ENCODE measurements around the gene MIA3. TPM values are rescaled to one million over a fixed set of nuclear protein-coding genes. Genes with fewer than 3 reads are reported as not detected.
"Not testable (repeated sequence)": the region's sequence is repeated elsewhere in the genome, so short reads cannot be mapped to it uniquely, and the experiment has no call there.

Gene MIA3
- total and polyA plus RNA-seq, 9 donors, result 41.8 to 60.8 (median 51.1) TPM

- no peaks in the 10 kb centered on the region for H3K27me3 ChIP-seq (ENCODE audit: control insufficient read depth, insufficient read depth, low read length)
- no peak overlapping the region for H3K27ac ChIP-seq (ENCODE audit: low read length)
- H3K9me3 ChIP-seq (replicated peaks; ENCODE audit: control insufficient read depth, low read depth, low read length), result no peaks in the 10 kb centered on the region
- H3K4me3 ChIP-seq (ENCODE audit: low read length), result no peak overlapping the region
- no peaks in the 10 kb centered on the region for H3K4me1 ChIP-seq (ENCODE audit: control insufficient read depth, insufficient read depth, low read length)
- DNase-seq, result no peak
- 100% methylated on average over 1 of the region's 2 CpGs for WGBS (ENCODE audit: insufficient coverage)
- peaks cover 40% of the 10 kb centered on the region for H3K36me3 ChIP-seq (ENCODE audit: control insufficient read depth, insufficient read depth, low read length)
Measured at GRCh38 chr1:222656391-222657155, 38.7 kb downstream of the MIA3 start.

GRCh38 chr1:222657899-222658298, 40.0 kb downstream of the MIA3 start:
- Histone ChIP-seq H3K36me3 (ENCODE audit: control insufficient read depth, insufficient read depth, low read length) (peaks cover 40% of the 10 kb centered on the region), H3K4me3 (ENCODE audit: low read length) (no peak overlapping the region), H3K27ac (ENCODE audit: low read length) (no peak overlapping the region), H3K27me3 (ENCODE audit: control insufficient read depth, insufficient read depth, low read length) (no peaks in the 10 kb centered on the region), H3K4me1 (ENCODE audit: control insufficient read depth, insufficient read depth, low read length) (no peaks in the 10 kb centered on the region), H3K9me3 (replicated peaks; ENCODE audit: control insufficient read depth, low read depth, low read length) (no peaks in the 10 kb centered on the region)
- no peak for DNase-seq
- no CpG with 5 or more reads among the region's 2 CpGs for WGBS (ENCODE audit: insufficient coverage)

GRCh38 chr1:222663431-222663934, 45.6 kb downstream of the MIA3 start:
- Histone ChIP-seq H3K27me3 (ENCODE audit: control insufficient read depth, insufficient read depth, low read length) (no peaks in the 10 kb centered on the region), H3K36me3 (ENCODE audit: control insufficient read depth, insufficient read depth, low read length) (peaks cover 40% of the 10 kb centered on the region), H3K4me1 (ENCODE audit: control insufficient read depth, insufficient read depth, low read length) (no peaks in the 10 kb centered on the region), H3K9me3 (replicated peaks; ENCODE audit: control insufficient read depth, low read depth, low read length) (no peaks in the 10 kb centered on the region), H3K27ac (ENCODE audit: low read length) (no peak overlapping the region), H3K4me3 (ENCODE audit: low read length) (no peak overlapping the region)
- WGBS (ENCODE audit: insufficient coverage), result no CpG with 5 or more reads among the region's 4 CpGs
- no peak for DNase-seq

GRCh38 chr1:222665964-222666363, 48.1 kb downstream of the MIA3 start:
- Histone ChIP-seq H3K4me3 (ENCODE audit: low read length) (no peak overlapping the region), H3K27me3 (ENCODE audit: control insufficient read depth, insufficient read depth, low read length) (no peaks in the 10 kb centered on the region), H3K36me3 (ENCODE audit: control insufficient read depth, insufficient read depth, low read length) (peaks cover 41% of the 10 kb centered on the region), H3K4me1 (ENCODE audit: control insufficient read depth, insufficient read depth, low read length) (no peaks in the 10 kb centered on the region), H3K9me3 (replicated peaks; ENCODE audit: control insufficient read depth, low read depth, low read length) (no peaks in the 10 kb centered on the region), H3K27ac (ENCODE audit: low read length) (no peak overlapping the region)
- no peak for DNase-seq
- WGBS (ENCODE audit: insufficient coverage), result no CpG with 5 or more reads among the region's 7 CpGs

- not testable (repeated sequence) for H3K4me3 ChIP-seq (ENCODE audit: low read length); H3K27ac ChIP-seq (ENCODE audit: low read length); H3K27me3 ChIP-seq (ENCODE audit: control insufficient read depth, insufficient read depth, low read length); H3K9me3 ChIP-seq (replicated peaks; ENCODE audit: control insufficient read depth, low read depth, low read length); H3K4me1 ChIP-seq (ENCODE audit: control insufficient read depth, insufficient read depth, low read length); DNase-seq
- peaks cover 41% of the 10 kb centered on the region for H3K36me3 ChIP-seq (ENCODE audit: control insufficient read depth, insufficient read depth, low read length)
- no CpG with 5 or more reads among the region's 4 CpGs for WGBS (ENCODE audit: insufficient coverage)
Measured at GRCh38 chr1:222668184-222668583, 50.3 kb downstream of the MIA3 start.

- H3K27me3 ChIP-seq (ENCODE audit: control insufficient read depth, insufficient read depth, low read length); H3K9me3 ChIP-seq (replicated peaks; ENCODE audit: control insufficient read depth, low read depth, low read length); H3K27ac ChIP-seq (ENCODE audit: low read length); H3K4me3 ChIP-seq (ENCODE audit: low read length); H3K4me1 ChIP-seq (ENCODE audit: control insufficient read depth, insufficient read depth, low read length); DNase-seq: not testable (repeated sequence)
- H3K36me3 ChIP-seq (ENCODE audit: control insufficient read depth, insufficient read depth, low read length), result peaks cover 37% of the 10 kb centered on the region
- no CpG with 5 or more reads among the region's 2 CpGs for WGBS (ENCODE audit: insufficient coverage)
Measured at GRCh38 chr1:222669107-222669506, 51.2 kb downstream of the MIA3 start.

- DNase-seq, result no peak
- no peaks in the 10 kb centered on the region for H3K27me3 ChIP-seq (ENCODE audit: control insufficient read depth, insufficient read depth, low read length)
- H3K36me3 ChIP-seq (ENCODE audit: control insufficient read depth, insufficient read depth, low read length), result peaks cover 27% of the 10 kb centered on the region
- H3K4me1 ChIP-seq (ENCODE audit: control insufficient read depth, insufficient read depth, low read length), result no peaks in the 10 kb centered on the region
- no peaks in the 10 kb centered on the region for H3K9me3 ChIP-seq (replicated peaks; ENCODE audit: control insufficient read depth, low read depth, low read length)
- no CpG with 5 or more reads among the region's 1 CpG for WGBS (ENCODE audit: insufficient coverage)
- no peak overlapping the region for H3K4me3 ChIP-seq (ENCODE audit: low read length)
- H3K27ac ChIP-seq (ENCODE audit: low read length), result no peak overlapping the region
Measured at GRCh38 chr1:222670110-222670509, 52.2 kb downstream of the MIA3 start.

GRCh38 chr1:222680080-222680479, 62.2 kb downstream of the MIA3 start:
- H3K9me3 ChIP-seq (replicated peaks; ENCODE audit: control insufficient read depth, low read depth, low read length), result no peaks in the 10 kb centered on the region
- no peaks in the 10 kb centered on the region for H3K4me1 ChIP-seq (ENCODE audit: control insufficient read depth, insufficient read depth, low read length)
- no CpG with 5 or more reads among the region's 1 CpG for WGBS (ENCODE audit: insufficient coverage)
- no peak overlapping the region for H3K27ac ChIP-seq (ENCODE audit: low read length)
- no peak for DNase-seq
- no peaks in the 10 kb centered on the region for H3K27me3 ChIP-seq (ENCODE audit: control insufficient read depth, insufficient read depth, low read length)
- peaks cover 16% of the 10 kb centered on the region for H3K36me3 ChIP-seq (ENCODE audit: control insufficient read depth, insufficient read depth, low read length)
- no peak overlapping the region for H3K4me3 ChIP-seq (ENCODE audit: low read length)

GRCh38 chr1:222691016-222691415, 73.1 kb downstream of the MIA3 start:
- no peaks in the 10 kb centered on the region for H3K27me3 ChIP-seq (ENCODE audit: control insufficient read depth, insufficient read depth, low read length)
- H3K36me3 ChIP-seq (ENCODE audit: control insufficient read depth, insufficient read depth, low read length), result peaks cover 12% of the 10 kb centered on the region
- DNase-seq, result no peak
- no peak overlapping the region for H3K27ac ChIP-seq (ENCODE audit: low read length)
- H3K9me3 ChIP-seq (replicated peaks; ENCODE audit: control insufficient read depth, low read depth, low read length), result no peaks in the 10 kb centered on the region
- WGBS (ENCODE audit: insufficient coverage), result 88% methylated on average over 1 of the region's 1 CpG
- no peaks in the 10 kb centered on the region for H3K4me1 ChIP-seq (ENCODE audit: control insufficient read depth, insufficient read depth, low read length)
- no peak overlapping the region for H3K4me3 ChIP-seq (ENCODE audit: low read length)

GRCh38 chr1:222694927-222695326, 77.0 kb downstream of the MIA3 start:
- H3K36me3 ChIP-seq (ENCODE audit: control insufficient read depth, insufficient read depth, low read length), result peaks cover 3% of the 10 kb centered on the region
- H3K27ac ChIP-seq (ENCODE audit: low read length), result no peak overlapping the region
- no peaks in the 10 kb centered on the region for H3K9me3 ChIP-seq (replicated peaks; ENCODE audit: control insufficient read depth, low read depth, low read length)
- whole genome bisulfite sequencing (ENCODE audit: insufficient coverage), result no CpG with 5 or more reads among the region's 5 CpGs
- DNase-seq, result no peak
- no peaks in the 10 kb centered on the region for H3K4me1 ChIP-seq (ENCODE audit: control insufficient read depth, insufficient read depth, low read length)
- H3K27me3 ChIP-seq (ENCODE audit: control insufficient read depth, insufficient read depth, low read length), result no peaks in the 10 kb centered on the region
- no peak overlapping the region for H3K4me3 ChIP-seq (ENCODE audit: low read length)
